Endothelial cell (in vitro differentiated cells): ENCODE data around the gene ADGRA1. TPM values are rescaled to one million over a fixed set of nuclear protein-coding genes. Genes with fewer than 3 reads are reported as not detected.

ENCODE experiments used
- DNase-seq: peaks from one replicate; pipeline ENCODE4 v3.0.0; 2021; ENCODE audit warnings: low spot score
- H3K27ac Mint-ChIP-seq: one replicate; pipeline ENCODE4 v1.8.0; 2021; ENCODE audit warnings: mixed read lengths, inconsistent platforms; ENCODE audit not compliant: unreplicated experiment
- H3K27me3 Mint-ChIP-seq: one replicate; pipeline ENCODE4 v1.8.0; 2021; ENCODE audit warnings: mild to moderate bottlenecking, moderate library complexity, mixed read lengths, inconsistent platforms; ENCODE audit not compliant: unreplicated experiment
- H3K36me3 Mint-ChIP-seq: one replicate; pipeline ENCODE4 v1.8.0; 2021; ENCODE audit warnings: mild to moderate bottlenecking, low read depth, mixed read lengths, inconsistent platforms; ENCODE audit not compliant: unreplicated experiment
- H3K4me1 Mint-ChIP-seq: one replicate; pipeline ENCODE4 v1.8.0; 2021; ENCODE audit warnings: mild to moderate bottlenecking, mixed read lengths, inconsistent platforms; ENCODE audit not compliant: unreplicated experiment
- H3K4me3 Mint-ChIP-seq: one replicate; pipeline ENCODE4 v1.8.0; 2021; ENCODE audit warnings: mild to moderate bottlenecking, mixed read lengths, inconsistent platforms; ENCODE audit not compliant: unreplicated experiment
- H3K9me3 Mint-ChIP-seq: one replicate; pipeline ENCODE4 v1.8.0; 2021; ENCODE audit warnings: mixed read lengths, inconsistent platforms; ENCODE audit not compliant: unreplicated experiment
- CTCF ChIP-seq: fragments of 200-600 bp; sonication (generic); IDR thresholded peaks from one replicate; pipeline ENCODE4 v1.5.0; 2021; ENCODE audit warnings: antibody characterized with exemption; ENCODE audit not compliant: unreplicated experiment
- total RNA-seq: library from RNA; stranded (reverse); fragmentation: NEBNext Ultra II Directional; extraction: Animal tissue kit (Norgen Biotek cat#: 25700); gene quantifications from one replicate; pipeline ENCODE4 v1.2.1, GENCODE V29; 2021; ENCODE audit not compliant: unreplicated experiment

The ADGRA1 gene
- total RNA-seq, 1 donor from 2014 or later: not detected

- no peaks in the 10 kb centered on the region for H3K4me1 Mint-ChIP-seq
- no peak for DNase-seq
Measured at GRCh38 chr10:133080683-133081040, 7.1 kb upstream of the ADGRA1 start.

GRCh38 chr10:133081636-133082035, 6.1 kb upstream of the ADGRA1 start:
- TF ChIP-seq CTCF: no peak
- H3K27me3 Mint-ChIP-seq: peaks cover 9% of the 10 kb centered on the region

More at GRCh38 chr10:133080683-133081040, 7.1 kb upstream of the ADGRA1 start:
- no peak overlapping the region for H3K27ac Mint-ChIP-seq
- peaks cover 9% of the 10 kb centered on the region for H3K27me3 Mint-ChIP-seq
- peaks cover 3% of the 10 kb centered on the region for H3K36me3 Mint-ChIP-seq
- TF ChIP-seq CTCF: no peak
- no peaks in the 10 kb centered on the region for H3K9me3 Mint-ChIP-seq
- no peak overlapping the region for H3K4me3 Mint-ChIP-seq

GRCh38 chr10:133082685-133083421, 4.9 kb upstream of the ADGRA1 start:
- Mint-ChIP-seq H3K27me3 (peaks cover 12% of the 10 kb centered on the region), H3K27ac (no peak overlapping the region), H3K4me3 (no peak overlapping the region), H3K4me1 (peaks cover 3% of the 10 kb centered on the region), H3K36me3 (peaks cover 3% of the 10 kb centered on the region), H3K9me3 (no peaks in the 10 kb centered on the region)
- no peak for TF ChIP-seq CTCF
- DNase-seq: no peak

More at GRCh38 chr10:133081636-133082035, 6.1 kb upstream of the ADGRA1 start:
- no peaks in the 10 kb centered on the region for H3K4me1 Mint-ChIP-seq
- peaks cover 3% of the 10 kb centered on the region for H3K36me3 Mint-ChIP-seq
- DNase-seq: no peak
- no peak overlapping the region for H3K27ac Mint-ChIP-seq
- no peaks in the 10 kb centered on the region for H3K9me3 Mint-ChIP-seq
- no peak overlapping the region for H3K4me3 Mint-ChIP-seq

- peaks cover 12% of the 10 kb centered on the region for H3K27me3 Mint-ChIP-seq
- no peak for TF ChIP-seq CTCF
- peaks cover 3% of the 10 kb centered on the region for H3K4me1 Mint-ChIP-seq
- no peaks in the 10 kb centered on the region for H3K9me3 Mint-ChIP-seq
- DNase-seq: no peak
- H3K27ac Mint-ChIP-seq: no peak overlapping the region
- H3K4me3 Mint-ChIP-seq: no peak overlapping the region
- peaks cover 3% of the 10 kb centered on the region for H3K36me3 Mint-ChIP-seq
Measured at GRCh38 chr10:133083422-133084100, 4.2 kb upstream of the ADGRA1 start.

GRCh38 chr10:133084491-133084890, 3.2 kb upstream of the ADGRA1 start:
- no peak for TF ChIP-seq CTCF
- Mint-ChIP-seq H3K27ac (no peak overlapping the region), H3K4me3 (no peak overlapping the region), H3K36me3 (peaks cover 3% of the 10 kb centered on the region), H3K27me3 (peaks cover 12% of the 10 kb centered on the region), H3K9me3 (no peaks in the 10 kb centered on the region), H3K4me1 (peaks cover 3% of the 10 kb centered on the region)
- DNase-seq: no peak
